ENCODE data around the gene SMARCC2. TPM values are rescaled to one million over a fixed set of nuclear protein-coding genes. Genes with fewer than 3 reads are reported as not detected.
A peak's percentile ranks its signal among the peaks of the same experiment; 100 is the strongest.

Gene SMARCC2
- total RNA-seq, 3 donors from 2014 or later (not counting 1 experiment from before 2014, with no cell fraction given): 205 to 232 (median 210) TPM

GRCh38 chr12:56152756-56153677, 36.3 kb downstream of the SMARCC2 start:
- intact Hi-C loops (cut with micrococcal nuclease): loop anchor here (1.0 to 10.0 kb wide), 3 partner anchors 25 to 108 kb away; partner anchors contain the start of genes ESYT1, RPS26 and SMARCC2
- Histone ChIP-seq H3K27me3 (ENCODE audit: control insufficient read depth, insufficient read depth, low read length) (no peaks in the 10 kb centered on the region), H3K4me3 (ENCODE audit: low read length) (peak overlapping the region; percentile 68), H3K36me3 (ENCODE audit: control insufficient read depth, insufficient read depth, low read length) (no peaks in the 10 kb centered on the region), H3K9me3 (ENCODE audit: control insufficient read depth, insufficient read depth, low read length) (no peaks in the 10 kb centered on the region), H3K4me1 (ENCODE audit: control insufficient read depth, insufficient read depth, low read length) (peaks cover 28% of the 10 kb centered on the region), H3K27ac (ENCODE audit: low read length) (peak overlapping the region; percentile 90)
- no peak for ATAC-seq
- DNase-seq: no peak
- 25% methylated on average over 7 of the region's 8 CpGs for WGBS (ENCODE audit: insufficient coverage)
- Mint-ChIP-seq H3K36me3 (no peaks in the 10 kb centered on the region), H3K9me3 (no peaks in the 10 kb centered on the region), H3K4me3 (peak overlapping the region; percentile 84), H3K27me3 (ENCODE audit: low read depth in 2 of 2) (no peaks in the 10 kb centered on the region), H3K4me1 (peaks cover 16 to 40% of the 10 kb centered on the region in 2 donors), H3K27ac (peak overlapping the region; percentile 94 to 99)
- no peak for TF ChIP-seq CTCF (IDR thresholded peaks at IDR 0.05)

DNA sequence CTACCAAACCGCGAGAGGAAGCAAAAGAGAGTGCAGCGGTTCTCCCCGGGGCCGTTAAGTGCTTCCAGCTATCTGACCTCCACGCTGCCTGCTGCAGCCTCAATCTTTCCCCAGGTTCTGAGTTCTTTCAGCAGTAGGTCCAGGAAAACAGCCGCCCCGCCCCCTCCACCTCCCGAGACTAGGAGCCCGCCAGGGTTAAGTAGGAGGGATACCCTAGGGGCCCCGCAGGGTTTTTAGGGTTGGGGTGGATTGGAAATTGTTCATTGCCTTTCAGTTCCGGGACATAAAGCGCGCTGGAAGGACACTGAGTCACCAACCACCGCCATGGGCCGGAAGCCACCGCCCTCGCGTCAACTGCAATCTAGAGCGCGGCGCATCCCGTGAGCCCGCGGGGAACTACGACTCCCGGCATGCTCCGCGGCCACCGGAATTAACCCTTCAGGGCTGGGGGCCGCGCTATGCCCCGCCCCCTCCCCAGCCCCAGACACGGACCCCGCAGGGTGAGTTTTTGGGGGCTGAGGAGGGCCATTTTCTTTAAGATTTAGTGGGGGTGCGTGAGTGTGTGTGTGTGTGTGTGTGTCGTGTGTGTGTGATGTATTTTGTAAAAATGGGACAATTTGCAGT, 37.0 kb downstream of the SMARCC2 start, which contains the start of gene MYL6B:
MYL6B (plus strand) TSS at position 456 of the 624 bp plus-strand sequence. CDS start 1,332 bp downstream, outside the sequence.
- peak within 1 kb of the TSS; percentile 68 for H3K4me3 ChIP-seq (ENCODE audit: low read length)
- Mint-ChIP-seq H3K4me1 (peaks cover 12 to 33% of the 10 kb centered on the region in 2 donors), H3K27ac (peak within 1 kb of the TSS; percentile 94 to 99), H3K27me3 (ENCODE audit: low read depth in 2 of 2) (no peaks in the 10 kb centered on the region), H3K36me3 (no peaks in the 10 kb centered on the region), H3K4me3 (peak within 1 kb of the TSS; percentile 84), H3K9me3 (no peaks in the 10 kb centered on the region)
- H3K27me3 ChIP-seq (ENCODE audit: control insufficient read depth, insufficient read depth, low read length): no peaks in the 10 kb centered on the region
- no peak for TF ChIP-seq CTCF (IDR thresholded peaks at IDR 0.05)
- peak; percentile 90 to 96 for DNase-seq
- H3K27ac ChIP-seq (ENCODE audit: low read length): peak within 1 kb of the TSS; percentile 90
- peaks cover 22% of the 10 kb centered on the region for H3K4me1 ChIP-seq (ENCODE audit: control insufficient read depth, insufficient read depth, low read length)
- no peaks in the 10 kb centered on the region for H3K36me3 ChIP-seq (ENCODE audit: control insufficient read depth, insufficient read depth, low read length)
- under 1% methylated on average over 37 of the region's 37 CpGs for WGBS (ENCODE audit: insufficient coverage)
- peak; percentile 93 to 98 (median 97) for ATAC-seq
- intact Hi-C loops (cut with micrococcal nuclease): loop anchor here (1.0 to 10.0 kb wide), 3 partner anchors 24 to 107 kb away; partner anchors contain the start of genes ESYT1, RPS26 and SMARCC2
- no peaks in the 10 kb centered on the region for H3K9me3 ChIP-seq (ENCODE audit: control insufficient read depth, insufficient read depth, low read length)

DNA sequence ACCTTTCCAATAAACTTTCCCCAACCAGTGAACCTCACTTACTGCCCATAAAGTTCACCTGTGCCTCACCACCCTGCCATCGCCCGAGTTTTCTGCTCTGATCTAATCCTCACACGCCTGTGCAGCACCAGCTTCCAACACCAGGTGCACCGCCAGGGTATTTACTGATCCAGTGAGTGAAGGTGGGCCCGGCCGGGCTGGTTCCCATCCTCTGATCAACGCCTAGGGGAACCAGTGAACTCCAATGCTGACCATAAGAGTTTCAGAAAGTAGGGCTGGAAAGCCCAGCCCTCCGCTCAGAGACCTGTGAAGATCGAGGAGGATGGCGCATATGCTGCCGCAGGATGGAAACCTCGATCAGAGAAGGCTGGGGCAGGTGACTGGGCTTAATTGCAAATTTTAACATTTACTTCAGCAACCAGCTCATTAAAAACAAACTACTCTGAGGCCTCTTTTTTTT, 37.6 kb downstream of the SMARCC2 start:
- Mint-ChIP-seq H3K27ac (peak overlapping the region; percentile 94 to 99), H3K4me3 (peak overlapping the region; percentile 84), H3K4me1 (peaks cover 8 to 29% of the 10 kb centered on the region in 2 donors), H3K36me3 (no peaks in the 10 kb centered on the region), H3K27me3 (ENCODE audit: low read depth in 2 of 2) (no peaks in the 10 kb centered on the region), H3K9me3 (no peaks in the 10 kb centered on the region)
- no peaks in the 10 kb centered on the region for H3K36me3 ChIP-seq (ENCODE audit: control insufficient read depth, insufficient read depth, low read length)
- H3K9me3 ChIP-seq (ENCODE audit: control insufficient read depth, insufficient read depth, low read length): no peaks in the 10 kb centered on the region
- intact Hi-C loops (cut with micrococcal nuclease): loop anchor here (1.0 to 10.0 kb wide), 3 partner anchors 23 to 107 kb away; partner anchors contain the start of genes ESYT1, RPS26 and SMARCC2
- H3K4me1 ChIP-seq (ENCODE audit: control insufficient read depth, insufficient read depth, low read length): peaks cover 17% of the 10 kb centered on the region
- H3K27ac ChIP-seq (ENCODE audit: low read length): peak overlapping the region; percentile 90
- WGBS (ENCODE audit: insufficient coverage): 2% methylated on average over 12 of the region's 12 CpGs
- ATAC-seq: peak; percentile 43 to 62 (median 49)
- DNase-seq: peak; percentile 49 to 80
- TF ChIP-seq CTCF (IDR thresholded peaks at IDR 0.05): peak; percentile 57
- peak overlapping the region; percentile 68 for H3K4me3 ChIP-seq (ENCODE audit: low read length)
- H3K27me3 ChIP-seq (ENCODE audit: control insufficient read depth, insufficient read depth, low read length): no peaks in the 10 kb centered on the region
